Hepatic stellate cell (primary cell): Measurements from ENCODE around the gene IDH3A.
A peak's percentile ranks its signal among the peaks of the same experiment; 100 is the strongest.

Experiments
- DNase-seq: peaks from one replicate; pipeline ENCODE4 v3.0.0; 2011; ENCODE audit warnings: low spot score

IDH3A gene

GRCh38 chr15:78204351-78205309 lies 55.5 kb downstream of the IDH3A start:
- DNase-seq: no peak

- DNase-seq: no peak
Observed at GRCh38 chr15:78205337-78205736, 56.2 kb downstream of the IDH3A start.

GRCh38 chr15:78205856-78206255 lies 56.7 kb downstream of the IDH3A start:
- DNase-seq: no peak

GRCh38 chr15:78206326-78207109 lies 57.4 kb downstream of the IDH3A start:
- peak; percentile 70 for DNase-seq

GRCh38 chr15:78207110-78207458 lies 57.9 kb downstream of the IDH3A start:
- DNase-seq: no peak

GRCh38 chr15:78207641-78208340 lies 58.6 kb downstream of the IDH3A start:
- no peak for DNase-seq

- no peak for DNase-seq
Observed at GRCh38 chr15:78208341-78208844, 59.2 kb downstream of the IDH3A start.

- no peak for DNase-seq
Observed at GRCh38 chr15:78208887-78209645, 59.9 kb downstream of the IDH3A start.

- DNase-seq: no peak
Observed at GRCh38 chr15:78209646-78210348, 60.6 kb downstream of the IDH3A start.

GRCh38 chr15:78210349-78210717 lies 61.2 kb downstream of the IDH3A start:
- no peak for DNase-seq

- DNase-seq: no peak
Observed at GRCh38 chr15:78211189-78211921, 62.2 kb downstream of the IDH3A start.

- no peak for DNase-seq
Observed at GRCh38 chr15:78212008-78212407, 62.8 kb downstream of the IDH3A start.

GRCh38 chr15:78212546-78213424 lies 63.6 kb downstream of the IDH3A start:
- peak; percentile 89 for DNase-seq

- DNase-seq: no peak
Observed at GRCh38 chr15:78213425-78213750, 64.2 kb downstream of the IDH3A start.

GRCh38 chr15:78213956-78214355 lies 64.8 kb downstream of the IDH3A start:
- DNase-seq: no peak

- no peak for DNase-seq
Observed at GRCh38 chr15:78216276-78217104, 67.3 kb downstream of the IDH3A start.

- DNase-seq: no peak
Observed at GRCh38 chr15:78220713-78221112, 71.6 kb downstream of the IDH3A start.
